AG10803 (cell line): ENCODE results near the gene ZC3H8.

Source experiments
- DNase-seq: peaks from one replicate; pipeline ENCODE4 v3.0.0; 2010; ENCODE audit warnings: low read depth
- H3K4me3 ChIP-seq: 2 replicates; pipeline ENCODE4 v1.5.1; 2011; ENCODE audit warnings: mild to moderate bottlenecking, low read length, control low read depth
- CTCF ChIP-seq: conservative IDR thresholded peaks from 2 replicates; pipeline ENCODE4 v1.5.1; 2011; ENCODE audit warnings: mild to moderate bottlenecking, low read length, control low read depth, inconsistent platforms

ZC3H8 gene

GRCh38 chr2:112275887-112276773 lies 21.3 kb upstream of the ZC3H8 start:
- peak overlapping the region; percentile 92 for H3K4me3 ChIP-seq
- peak; percentile 90 for DNase-seq
- TF ChIP-seq CTCF, result no peak

GRCh38 chr2:112275311-112275886 lies 20.6 kb upstream of the ZC3H8 start, which contains the start of gene ZC3H6:
Gene ZC3H6 (plus strand): TSS chr2:112275597. CDS start chr2:112275995, 398 bp downstream.
- H3K4me3 ChIP-seq, result peak within 1 kb of the TSS; percentile 92
- peak; percentile 99 for DNase-seq
- TF ChIP-seq CTCF, result no peak

- no peak overlapping the region for H3K4me3 ChIP-seq
- TF ChIP-seq CTCF, result no peak
- DNase-seq, result no peak
These were observed 18.5 kb upstream of the ZC3H8 start for GRCh38 chr2:112273349-112273748.

- DNase-seq, result no peak
- TF ChIP-seq CTCF, result no peak
- no peak overlapping the region for H3K4me3 ChIP-seq
These were observed 17.8 kb upstream of the ZC3H8 start for GRCh38 chr2:112272669-112273068.

- no peak for DNase-seq
- no peak overlapping the region for H3K4me3 ChIP-seq
- TF ChIP-seq CTCF, result no peak
These were observed 13.7 kb upstream of the ZC3H8 start for GRCh38 chr2:112268547-112268946.

- H3K4me3 ChIP-seq, result no peak overlapping the region
- TF ChIP-seq CTCF, result no peak
- no peak for DNase-seq
These were observed 8.0 kb upstream of the ZC3H8 start for GRCh38 chr2:112262876-112263275.

GRCh38 chr2:112260295-112260625 lies 5.4 kb upstream of the ZC3H8 start:
- DNase-seq, result no peak
- no peak overlapping the region for H3K4me3 ChIP-seq
- no peak for TF ChIP-seq CTCF
